Suprapubic skin (tissue), 4 donors: ENCODE data around the gene SPRED1.

Experiments
- CTCF ChIP-seq, 2 donors: fragments of 200-600 bp in 1 of 2; fragments of 450-650 bp in 1 of 2; sonication (generic) in 1 of 2; IDR thresholded peaks; one replicate each; pipeline ENCODE4 v1.5.1; 2016 to 2019; ENCODE audit warnings: antibody characterized with exemption in 2 of 2, mild to moderate bottlenecking in 1 of 2, moderate library complexity in 1 of 2
- EP300 ChIP-seq: sonication (generic); formaldehyde crosslinking; IDR thresholded peaks from one replicate; pipeline ENCODE4 v1.6.1; 2017; ENCODE audit warnings: antibody characterized with exemption
- POLR2A ChIP-seq, 2 donors: fragments of 450-650 bp; IDR thresholded peaks; one replicate each; pipeline ENCODE4 v1.6.1; 2017; ENCODE audit warnings: antibody characterized with exemption in 2 of 2, mild to moderate bottlenecking in 2 of 2, moderate library complexity in 2 of 2
- POLR2AphosphoS5 ChIP-seq, 3 donors: sonication (generic); formaldehyde crosslinking; IDR thresholded peaks; one replicate each; pipeline ENCODE4 v1.6.1; 2017; ENCODE audit warnings: antibody characterized with exemption in 3 of 3

- no peak for TF ChIP-seq POLR2A (IDR thresholded peaks at IDR 0.05)
- TF ChIP-seq CTCF (IDR thresholded peaks at IDR 0.05), result no peak
- no peak for TF ChIP-seq EP300
- no peak for TF ChIP-seq POLR2AphosphoS5 (IDR thresholded peaks at IDR 0.05)
Observed at GRCh38 chr15:38320181-38320580, 67.5 kb downstream of the SPRED1 start.
